Neural progenitor cell (in vitro differentiated cells): ENCODE results near the gene FGF22.
"Not testable (repeated sequence)": the region's sequence is repeated elsewhere in the genome, so short reads cannot be mapped to it uniquely, and the experiment has no call there.

Source experiments
- CTCF ChIP-seq: fragments of 200-600 bp; sonication (generic); IDR thresholded peaks from 2 replicates; pipeline ENCODE4 v1.5.1; 2017; ENCODE audit warnings: antibody characterized with exemption, mild to moderate bottlenecking
- EZH2 ChIP-seq: fragments of 200-600 bp; sonication (generic); IDR thresholded peaks from 2 replicates; pipeline ENCODE4 v1.6.1; 2017; ENCODE audit warnings: antibody characterized with exemption, mild to moderate bottlenecking, moderate library complexity
- EZH2phosphoT487 ChIP-seq: fragments of 200-600 bp; sonication (generic); IDR thresholded peaks from 2 replicates; pipeline ENCODE4 v1.6.1; 2017; ENCODE audit warnings: antibody characterized with exemption

GRCh38 chr19:629515-629914, 10.2 kb upstream of the FGF22 start:
- not testable (repeated sequence) for TF ChIP-seq CTCF, EZH2, EZH2phosphoT487
